Fibroblast of upper back skin (primary cell): ENCODE measurements around the gene LARP7.
"Not testable (repeated sequence)": the region's sequence is repeated elsewhere in the genome, so short reads cannot be mapped to it uniquely, and the experiment has no call there.

Source experiments
- DNase-seq: peaks from one replicate; pipeline ENCODE4 v3.0.0-alpha.2; 2013

Gene LARP7

GRCh38 chr4:112651641-112652040 is 14.7 kb downstream of the LARP7 start:
- no peak for DNase-seq

- no peak for DNase-seq
Observed at GRCh38 chr4:112652216-112652615, 15.3 kb downstream of the LARP7 start.

- no peak for DNase-seq
Observed at GRCh38 chr4:112655270-112655669, 18.3 kb downstream of the LARP7 start.

GRCh38 chr4:112656115-112656514 is 19.2 kb downstream of the LARP7 start:
- DNase-seq = not testable (repeated sequence)

- DNase-seq = no peak
Observed at GRCh38 chr4:112664611-112665010, 27.7 kb downstream of the LARP7 start.

GRCh38 chr4:112668131-112668530 is 31.2 kb downstream of the LARP7 start:
- DNase-seq = no peak

- DNase-seq = no peak
Observed at GRCh38 chr4:112673076-112673475, 36.1 kb downstream of the LARP7 start.

GRCh38 chr4:112673686-112674085 is 36.7 kb downstream of the LARP7 start:
- no peak for DNase-seq

- DNase-seq = no peak
Observed at GRCh38 chr4:112674376-112674775, 37.4 kb downstream of the LARP7 start.

- no peak for DNase-seq
Observed at GRCh38 chr4:112677519-112678091, 40.7 kb downstream of the LARP7 start.

GRCh38 chr4:112680996-112681395 is 44.1 kb downstream of the LARP7 start:
- DNase-seq = no peak

- no peak for DNase-seq
Observed at GRCh38 chr4:112693507-112693906, 56.6 kb downstream of the LARP7 start.

GRCh38 chr4:112700679-112701078 is 63.7 kb downstream of the LARP7 start:
- DNase-seq = no peak

- peak; percentile 30 for DNase-seq
Observed at GRCh38 chr4:112702892-112703291, 65.9 kb downstream of the LARP7 start.

GRCh38 chr4:112704322-112704721 is 67.4 kb downstream of the LARP7 start:
- DNase-seq = no peak

GRCh38 chr4:112704991-112705845 is 68.3 kb downstream of the LARP7 start:
- DNase-seq = peak; percentile 76

GRCh38 chr4:112705891-112706839 is 69.2 kb downstream of the LARP7 start:
- DNase-seq = not testable (repeated sequence)

- no peak for DNase-seq
Observed at GRCh38 chr4:112706840-112707207, 69.9 kb downstream of the LARP7 start.
